GM15510 (cell line): Measurements from ENCODE around the gene RYR3.

Source experiments
- POLR2A ChIP-seq: IDR thresholded peaks from 3 replicates; pipeline ENCODE4 v1.6.1; 2011; ENCODE audit warnings: borderline replicate concordance; ENCODE audit not compliant: insufficient read length; ENCODE audit errors: extremely low read depth

RYR3 gene

GRCh38 chr15:33395846-33396245 is 85.1 kb downstream of the RYR3 start:
- no peak for TF ChIP-seq POLR2A

GRCh38 chr15:33396475-33396874 is 85.7 kb downstream of the RYR3 start:
- no peak for TF ChIP-seq POLR2A

GRCh38 chr15:33398555-33398954 is 87.8 kb downstream of the RYR3 start:
- TF ChIP-seq POLR2A = no peak

- no peak for TF ChIP-seq POLR2A
These were observed 90.2 kb downstream of the RYR3 start for GRCh38 chr15:33400941-33401340.

GRCh38 chr15:33402600-33402999 is 91.8 kb downstream of the RYR3 start:
- TF ChIP-seq POLR2A = no peak

- no peak for TF ChIP-seq POLR2A
These were observed 94.3 kb downstream of the RYR3 start for GRCh38 chr15:33405096-33405495.

- no peak for TF ChIP-seq POLR2A
These were observed 101.1 kb downstream of the RYR3 start for GRCh38 chr15:33411596-33412540.

GRCh38 chr15:33419701-33420100 is 108.9 kb downstream of the RYR3 start:
- TF ChIP-seq POLR2A = no peak

- TF ChIP-seq POLR2A = no peak
These were observed 113.3 kb downstream of the RYR3 start for GRCh38 chr15:33424025-33424424.

GRCh38 chr15:33425142-33425541 is 114.4 kb downstream of the RYR3 start:
- TF ChIP-seq POLR2A = no peak

- no peak for TF ChIP-seq POLR2A
These were observed 119.8 kb downstream of the RYR3 start for GRCh38 chr15:33430577-33430976.

GRCh38 chr15:33433821-33434220 is 123.1 kb downstream of the RYR3 start:
- TF ChIP-seq POLR2A = no peak

- no peak for TF ChIP-seq POLR2A
These were observed 127.6 kb downstream of the RYR3 start for GRCh38 chr15:33438396-33438795.

- no peak for TF ChIP-seq POLR2A
These were observed 130.1 kb downstream of the RYR3 start for GRCh38 chr15:33440900-33441299.

GRCh38 chr15:33442449-33442848 is 131.7 kb downstream of the RYR3 start:
- TF ChIP-seq POLR2A = no peak

GRCh38 chr15:33443708-33444107 is 132.9 kb downstream of the RYR3 start:
- TF ChIP-seq POLR2A = no peak
